HCT116 (cell line): Measurements from ENCODE around the gene FAM167B. TPM values are rescaled to one million over a fixed set of nuclear protein-coding genes. Genes with fewer than 3 reads are reported as not detected.

Source experiments
- ATAC-seq: fragments of 200-7000 bp; cut with Tn5 transposase; 2 replicates; pipeline ENCODE4 v1.9.1; 2020; ENCODE audit warnings: mild to moderate bottlenecking, moderate library complexity
- BruUV-seq: library from RNA; stranded (reverse); fragments of 400-500 nt; replicated peaks from 2 replicates; lab custom pipeline; 2021; lab: Mats Ljungman, UMichigan
- CTCF ChIA-PET: fragments of 300-600 bp; sonication (Branson Sonifier 250); formaldehyde crosslinking; loops from one replicate; lab custom pipeline; 2021; ENCODE audit warnings: antibody characterized with exemption; lab: Charles Lee
- POLR2A ChIA-PET: fragments of 300-600, 350-600 bp; sonication (Branson Sonifier 250); formaldehyde crosslinking; loops from one replicate; lab custom pipeline; 2021; ENCODE audit warnings: antibody characterized with exemption; lab: Charles Lee
- RAD21 ChIA-PET, 2 experiments: fragments of 300-600 bp; sonication (Branson Sonifier 250); formaldehyde crosslinking; loops; one replicate each; lab custom pipeline; 2023; ENCODE audit warnings: low total read pairs in 2 of 2; ENCODE audit not compliant: uncharacterized antibody in 2 of 2, unreplicated experiment in 2 of 2, low non-redundant PET in 1 of 2; lab: Charles Lee
- DNase-seq: peaks from one replicate; pipeline ENCODE4 v3.0.0-alpha.2; 2010; ENCODE audit warnings: low read depth, low spot score
- H2AFZ ChIP-seq: fragments of 200-600 bp; shearing (Covaris generic), sonication (generic); 2 replicates; pipeline ENCODE4 v1.6.1; 2017; ENCODE audit warnings: low read depth, mixed run types, mixed read lengths, antibody characterized with exemption, low read length; ENCODE audit not compliant: poor library complexity, severe bottlenecking
- H3K27ac ChIP-seq: 2 replicates; pipeline ENCODE4 v1.5.1; 2012; ENCODE audit warnings: low read depth, low read length
- H3K27me3 ChIP-seq: fragments of 200-600 bp; sonication (generic); 2 replicates; pipeline ENCODE4 v1.6.1; 2016; ENCODE audit warnings: mixed run types, low read length, mixed read lengths; ENCODE audit not compliant: insufficient read depth
- H3K36me3 ChIP-seq, 2 experiments: fragments of 200-500 bp in 1 of 2; fragments of 200-600 bp in 1 of 2; sonication (Bioruptor generic) in 1 of 2; sonication (generic) in 1 of 2; 2 replicates each; pipeline versions ENCODE4 v1.5.1 to v1.6.1; 2014 to 2016; ENCODE audit warnings: low read length in 2 of 2, inconsistent platforms in 1 of 2, mixed read lengths in 1 of 2, mixed run types in 1 of 2; ENCODE audit not compliant: insufficient read depth in 2 of 2, control insufficient read depth in 1 of 2
- H3K4me1 ChIP-seq, 2 experiments: fragments of 200-600 bp in 1 of 2; sonication (generic) in 1 of 2; 2 replicates each; pipeline versions ENCODE4 v1.5.1 to v1.6.1; 2012 to 2017; ENCODE audit warnings: low read length in 2 of 2, inconsistent platforms in 1 of 2, mild to moderate bottlenecking in 1 of 2, mixed read lengths in 1 of 2, mixed run types in 1 of 2, moderate library complexity in 1 of 2; ENCODE audit not compliant: insufficient read depth in 2 of 2, control insufficient read depth in 1 of 2
- H3K4me2 ChIP-seq: fragments of 200-600 bp; sonication (generic); 2 replicates; pipeline ENCODE4 v1.6.1; 2017; ENCODE audit warnings: mixed run types, low read length, mixed read lengths
- H3K4me3 ChIP-seq, 2 experiments: fragments of 200-600 bp in 1 of 2; sonication (generic) in 1 of 2; replicated peaks in 1 of 2; 2 replicates each; pipeline ENCODE4 v1.5.1; 2011 to 2016; ENCODE audit warnings: low read length in 2 of 2, control low read depth in 1 of 2, low read depth in 1 of 2, mild to moderate bottlenecking in 1 of 2, mixed read lengths in 1 of 2, mixed run types in 1 of 2
- H3K79me2 ChIP-seq: fragments of 200-600 bp; sonication (generic); 2 replicates; pipeline ENCODE4 v1.6.1; 2017; ENCODE audit warnings: mild to moderate bottlenecking, mixed run types, low read length, moderate library complexity, mixed read lengths; ENCODE audit not compliant: insufficient read depth
- H3K9ac ChIP-seq: fragments of 200-600 bp; sonication (generic); 2 replicates; pipeline ENCODE4 v1.6.1; 2016; ENCODE audit warnings: low read length, mixed read lengths
- H3K9me2 ChIP-seq: fragments of 200-600 bp; sonication (generic), shearing (Covaris generic); 2 replicates; pipeline ENCODE4 v1.6.1; 2017; ENCODE audit warnings: mixed run types, mild to moderate bottlenecking, moderate library complexity; ENCODE audit not compliant: insufficient read depth
- H3K9me3 ChIP-seq, 2 experiments: fragments of 200-500 bp in 1 of 2; fragments of 200-600 bp in 1 of 2; sonication (Bioruptor generic) in 1 of 2; sonication (generic) in 1 of 2; 2 replicates each; pipeline ENCODE4 v1.6.1; 2014 to 2017; ENCODE audit warnings: low read length in 2 of 2, mixed read lengths in 2 of 2, inconsistent platforms in 1 of 2, low read depth in 1 of 2, mild to moderate bottlenecking in 1 of 2, mixed run types in 1 of 2, moderate library complexity in 1 of 2; ENCODE audit not compliant: control insufficient read depth in 1 of 2, insufficient read depth in 1 of 2
- H4K20me1 ChIP-seq: fragments of 200-600 bp; sonication (generic), shearing (Covaris generic); 2 replicates; pipeline ENCODE4 v1.6.1; 2017; ENCODE audit warnings: mixed run types, mild to moderate bottlenecking, moderate library complexity; ENCODE audit not compliant: insufficient read depth
- CEBPB ChIP-seq: IDR thresholded peaks from 2 replicates; pipeline ENCODE4 v1.6.1; 2012; ENCODE audit warnings: low read depth
- EGR1 ChIP-seq: IDR thresholded peaks from 2 replicates; pipeline ENCODE4 v1.6.1; 2012; ENCODE audit warnings: low read depth
- ELF1 ChIP-seq: IDR thresholded peaks from 2 replicates; pipeline ENCODE4 v1.6.1; 2012; ENCODE audit warnings: low read depth, borderline replicate concordance
- YY1 ChIP-seq: IDR thresholded peaks from 2 replicates; pipeline ENCODE4 v1.6.1; 2011; ENCODE audit warnings: low read length, low read depth, moderate library complexity, mild to moderate bottlenecking; ENCODE audit not compliant: insufficient replicate concordance; ENCODE audit errors: extremely low read depth
- intact Hi-C: fragments of 100-400 bp; cut with micrococcal nuclease; formaldehyde crosslinking; loops from 2 replicates; pipeline ENCODE4 v1.10.0; 2022
- total RNA-seq: library from RNA; stranded (reverse); gene quantifications from one replicate; pipeline ENCODE4 v1.2.1, GENCODE V29; 2021; ENCODE audit not compliant: unreplicated experiment
- TF ChIP-seq, protein P1 (sequence below): IDR thresholded peaks from 2 replicates; pipeline ENCODE4 v1.6.1; 2012
- TF ChIP-seq, protein P2 (sequence below): IDR thresholded peaks from 2 replicates; pipeline ENCODE4 v1.6.1; 2012

Gene FAM167B
- total RNA-seq, 1 experiment from 2014 or later, result 0.42 TPM

DNA sequence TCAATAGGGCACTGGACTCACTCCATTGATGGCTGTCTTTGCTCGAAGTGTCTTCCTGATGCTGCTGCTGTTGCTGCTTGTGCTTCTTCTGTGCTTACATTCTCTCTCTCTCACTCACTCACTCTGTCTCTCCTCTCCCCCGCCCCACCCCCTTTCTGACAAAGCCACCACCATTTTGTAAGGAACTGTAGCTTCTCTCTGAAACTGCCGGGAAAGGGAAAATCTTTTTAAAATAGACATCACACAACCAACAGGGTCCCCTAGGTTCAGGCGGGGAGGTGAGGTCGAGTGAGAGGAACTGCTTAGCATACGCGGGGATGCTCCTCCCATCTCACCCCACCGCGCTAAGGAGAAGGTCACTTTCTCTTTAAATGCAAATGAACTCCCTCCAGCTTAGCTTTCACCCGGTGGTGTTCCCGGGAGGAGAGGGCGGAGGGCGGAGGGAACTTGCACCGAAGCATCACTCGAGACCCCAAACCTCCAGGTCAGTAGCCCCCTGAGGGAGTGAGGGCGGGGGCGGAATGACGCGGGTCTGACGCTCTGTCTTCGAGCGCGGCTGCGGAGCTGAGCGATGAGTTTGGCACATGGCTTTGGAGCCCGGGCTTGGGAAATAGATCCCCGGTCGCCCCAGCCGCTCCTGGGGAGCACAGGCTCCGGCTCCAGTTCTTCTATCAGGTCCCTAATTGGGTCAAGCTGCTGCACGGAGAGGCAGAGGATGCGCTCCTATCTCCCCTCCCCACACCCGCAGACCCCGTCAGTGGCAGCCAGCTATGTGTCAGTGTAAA, 46.6 kb upstream of the FAM167B start, which contains the start of gene CCDC28B:
TSS of gene CCDC28B (plus strand) at position 370 of the 785 bp plus-strand sequence. CDS start 1,341 bp downstream, outside the sequence.
- no TSS peak for BruUV-seq

More for the DNA sequence above, 46.6 kb upstream of the FAM167B start, which contains the start of gene CCDC28B:
- no peaks in the 10 kb centered on the region for H3K9me3 ChIP-seq
- H3K36me3 ChIP-seq, result peaks cover 2 to 19% of the 10 kb centered on the region in 2 experiments; a peak in 3 of 4 replicates
- no peak within 1 kb of the TSS for H2AFZ ChIP-seq
- DNase-seq, result no peak
- peak within 1 kb of the TSS; percentile 47 for H3K9ac ChIP-seq
- H4K20me1 ChIP-seq, result no peaks in the 10 kb centered on the region
- TF ChIP-seq YY1, result peak; percentile 46
- TF ChIP-seq, protein P1, sequence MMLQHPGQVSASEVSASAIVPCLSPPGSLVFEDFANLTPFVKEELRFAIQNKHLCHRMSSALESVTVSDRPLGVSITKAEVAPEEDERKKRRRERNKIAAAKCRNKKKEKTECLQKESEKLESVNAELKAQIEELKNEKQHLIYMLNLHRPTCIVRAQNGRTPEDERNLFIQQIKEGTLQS, result no peak
- TF ChIP-seq, protein P2, sequence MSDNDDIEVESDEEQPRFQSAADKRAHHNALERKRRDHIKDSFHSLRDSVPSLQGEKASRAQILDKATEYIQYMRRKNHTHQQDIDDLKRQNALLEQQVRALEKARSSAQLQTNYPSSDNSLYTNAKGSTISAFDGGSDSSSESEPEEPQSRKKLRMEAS, result peak; percentile 78
- no peak for TF ChIP-seq CEBPB
- TF ChIP-seq ELF1, result no peak
- TF ChIP-seq EGR1, result peak; percentile 50; the same call in 1 of the 2 replicates
- H3K4me3 ChIP-seq, result peak within 1 kb of the TSS; percentile 38 to 51
- H3K4me2 ChIP-seq, result peak within 1 kb of the TSS; percentile 71
- H3K9me2 ChIP-seq, result no peaks in the 10 kb centered on the region
- peak; percentile 55 for ATAC-seq
- intact Hi-C loops, result no loop called here
- H3K4me1 ChIP-seq, result peaks cover 5 to 28% of the 10 kb centered on the region in 2 experiments; a peak in 3 of 4 replicates
- CTCF ChIA-PET, result interaction anchor here (1.0 to 1.4 kb wide), 2 partner anchors 15 to 48 kb away, joined by 3 read pairs; no protein-coding TSS in a partner anchor
- POLR2A ChIA-PET, result interaction anchor here (0.7 kb wide), 1 partner anchor 59 kb away, joined by 3 read pairs; no protein-coding TSS in a partner anchor
- no peaks in the 10 kb centered on the region for H3K79me2 ChIP-seq
- H3K27me3 ChIP-seq, result no peaks in the 10 kb centered on the region
- RAD21 ChIA-PET, result no interaction called here
- no peak within 1 kb of the TSS for H3K27ac ChIP-seq
